CD4-positive, alpha-beta T cell treated with Interleukin-6 for 4 hours (primary cell): ENCODE results near the gene BEND7.
"Not testable (repeated sequence)": the region's sequence is repeated elsewhere in the genome, so short reads cannot be mapped to it uniquely, and the experiment has no call there.

ENCODE experiments used
- DNase-seq: peaks from one replicate; pipeline ENCODE4 v3.0.0-alpha.2; 2020; ENCODE audit warnings: mixed read lengths

The BEND7 gene

DNA sequence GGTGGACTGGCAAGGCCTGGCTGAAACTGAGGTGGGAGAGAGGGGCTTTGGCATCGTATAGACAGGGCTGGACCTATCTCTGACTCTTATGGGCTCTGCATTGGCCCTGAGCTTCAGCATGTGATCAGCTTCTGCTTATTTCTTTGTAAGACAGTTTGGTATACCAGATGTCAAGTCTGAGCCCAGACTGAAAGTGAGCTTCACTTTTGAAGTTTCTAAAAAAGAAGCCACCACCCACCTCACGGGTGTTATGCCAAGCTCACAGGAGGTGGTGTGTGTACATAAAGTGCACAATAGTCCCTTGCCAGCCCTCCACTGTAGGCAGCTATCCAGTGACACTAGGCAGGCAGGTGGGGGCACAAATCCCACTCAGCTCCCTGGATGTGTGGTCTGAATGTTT, 112.1 kb downstream of the BEND7 start:
- no peak for DNase-seq

DNA sequence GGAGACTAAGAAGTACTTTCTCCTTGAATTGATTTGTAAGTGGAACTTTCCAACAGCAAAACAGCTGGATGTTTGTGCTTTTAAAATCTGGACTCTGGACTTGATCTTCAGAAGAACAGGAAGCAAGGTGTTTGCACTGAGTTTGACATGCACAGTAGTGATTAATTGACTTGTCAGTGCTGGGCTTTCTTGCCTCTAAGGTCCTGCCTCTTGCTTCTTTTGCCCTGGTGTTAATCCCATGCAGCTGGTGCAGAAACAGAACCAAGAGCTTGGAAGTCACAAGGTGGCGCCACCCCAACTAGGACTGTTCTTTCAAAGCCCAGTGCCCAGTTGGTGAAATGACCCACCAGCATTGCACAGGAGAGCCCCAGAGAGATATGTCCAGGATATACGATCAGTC, 114.0 kb downstream of the BEND7 start:
- no peak for DNase-seq

GRCh38 chr10:13414137-13414536, 114.7 kb downstream of the BEND7 start:
- DNase-seq = no peak

- no peak for DNase-seq
These were observed 115.9 kb downstream of the BEND7 start for GRCh38 chr10:13412894-13413293.

DNA sequence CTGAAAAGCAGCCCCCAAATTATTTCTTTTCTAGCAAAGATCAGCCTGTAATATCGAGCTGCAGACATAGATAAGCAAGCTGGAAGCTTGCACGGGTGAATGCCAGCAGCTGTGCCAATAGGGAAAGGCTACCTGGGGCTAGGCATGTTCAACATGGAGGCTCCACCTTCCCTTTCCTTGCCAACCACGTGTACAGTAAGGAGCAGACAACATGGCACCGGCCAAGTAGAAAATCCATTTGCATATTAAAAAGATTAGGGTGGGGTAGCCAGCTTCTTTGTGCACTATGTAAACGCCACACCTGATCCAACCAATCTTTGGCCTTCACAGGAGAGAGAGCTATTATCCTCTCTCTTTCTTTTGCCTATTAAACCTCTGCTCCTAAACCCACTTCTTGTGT, 124.0 kb downstream of the BEND7 start:
- no peak for DNase-seq

- DNase-seq = no peak
These were observed 124.5 kb downstream of the BEND7 start for GRCh38 chr10:13404305-13404759.

GRCh38 chr10:13403426-13403825, 125.4 kb downstream of the BEND7 start:
- DNase-seq = not testable (repeated sequence)

DNA sequence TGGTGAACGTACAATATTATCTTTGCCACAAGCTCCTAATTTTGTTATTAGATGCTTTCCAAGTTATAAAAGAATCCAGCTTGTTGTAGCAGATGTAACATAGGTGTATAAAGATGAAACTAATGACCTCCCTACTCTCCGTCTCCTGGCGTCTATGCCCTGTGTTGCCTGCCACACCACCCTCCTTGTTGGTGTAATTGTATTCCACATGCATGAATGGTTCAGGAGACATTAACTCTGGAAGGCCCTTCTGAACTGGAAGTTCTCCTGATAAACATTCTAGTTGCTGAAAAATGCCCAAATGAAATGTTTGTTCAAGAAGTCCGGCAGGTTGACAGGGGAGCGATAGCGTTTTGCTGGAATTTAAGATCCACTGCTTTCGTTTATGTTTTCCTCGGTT, 126.8 kb downstream of the BEND7 start:
- DNase-seq = no peak

- no peak for DNase-seq
These were observed 127.7 kb downstream of the BEND7 start for GRCh38 chr10:13401142-13401541.

DNA sequence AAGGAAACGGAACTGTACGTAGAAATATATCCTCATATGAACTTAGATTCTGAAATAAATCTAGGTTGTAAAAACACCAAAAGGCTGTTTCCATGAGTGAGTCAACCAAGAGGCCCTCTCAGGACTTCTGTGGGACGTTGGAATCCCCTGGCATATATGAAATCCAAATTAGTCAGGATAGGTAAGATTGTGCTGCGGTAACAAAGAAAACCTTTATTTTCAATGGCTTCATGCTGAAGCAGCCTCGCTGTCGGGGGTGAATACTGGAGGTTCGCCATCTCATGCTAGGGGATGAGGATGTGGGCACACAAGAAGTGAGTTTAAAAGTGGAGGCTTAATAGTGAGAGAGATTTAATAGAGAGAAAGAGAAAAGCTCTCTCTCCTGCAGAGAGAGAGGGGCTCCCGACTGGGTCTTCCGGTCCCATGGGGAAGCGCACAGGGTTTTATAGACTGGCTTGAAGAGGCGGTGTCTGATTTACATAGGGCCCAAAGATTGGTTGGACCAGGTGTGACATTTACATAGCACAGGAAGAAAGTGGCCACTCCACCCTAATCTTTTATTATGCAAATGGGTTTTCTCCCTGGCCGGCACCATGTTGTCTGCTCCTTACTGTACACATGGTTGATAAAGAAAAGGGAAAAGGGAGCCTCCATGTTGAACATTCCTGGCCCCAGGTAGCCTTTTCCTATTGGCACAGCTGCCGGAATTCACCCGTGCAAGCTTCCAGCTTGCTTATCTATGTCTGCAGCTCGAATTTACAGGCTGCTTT, 128.4 kb downstream of the BEND7 start:
- no peak for DNase-seq

- no peak for DNase-seq
These were observed 129.1 kb downstream of the BEND7 start for GRCh38 chr10:13399752-13400151.

DNA sequence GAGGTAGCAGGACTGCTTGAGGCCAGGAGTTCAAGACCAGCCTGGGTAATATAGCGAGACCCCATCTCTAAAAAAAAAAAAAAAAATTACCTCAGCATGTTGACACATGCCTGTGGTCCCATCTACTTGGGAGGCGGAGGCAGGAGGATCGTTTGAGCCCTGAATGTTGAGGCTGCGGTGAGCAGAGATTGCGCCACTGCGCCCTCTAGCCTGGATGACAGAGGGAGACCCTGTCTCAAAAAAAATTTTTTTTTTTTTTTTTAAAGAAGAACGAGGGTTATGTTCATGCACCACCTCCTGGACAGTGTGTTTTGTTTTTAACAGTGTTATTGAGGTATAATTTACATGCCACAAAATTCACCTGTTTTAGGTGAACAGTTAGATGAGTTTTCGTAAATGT, 129.6 kb downstream of the BEND7 start:
- no peak for DNase-seq

DNA sequence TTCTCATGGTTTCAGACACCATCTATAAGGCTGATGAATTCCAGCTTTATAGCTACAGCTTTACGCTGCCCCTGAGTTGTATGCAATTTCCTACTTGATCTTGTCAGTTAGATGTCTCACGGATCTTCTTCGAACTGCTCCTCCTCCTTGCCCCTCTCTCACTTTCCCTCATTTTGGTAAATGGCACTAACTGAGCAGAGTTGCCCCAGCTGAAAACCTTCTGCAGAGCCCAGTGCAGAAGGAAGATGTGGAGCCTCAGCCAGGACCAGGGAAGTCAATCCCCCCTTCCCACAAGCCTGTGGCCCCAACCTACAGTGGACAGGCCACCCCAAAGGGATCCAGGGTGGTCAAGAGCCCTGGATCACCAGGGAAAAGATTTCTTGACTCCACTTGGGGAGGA, 131.8 kb downstream of the BEND7 start:
- no peak for DNase-seq

DNA sequence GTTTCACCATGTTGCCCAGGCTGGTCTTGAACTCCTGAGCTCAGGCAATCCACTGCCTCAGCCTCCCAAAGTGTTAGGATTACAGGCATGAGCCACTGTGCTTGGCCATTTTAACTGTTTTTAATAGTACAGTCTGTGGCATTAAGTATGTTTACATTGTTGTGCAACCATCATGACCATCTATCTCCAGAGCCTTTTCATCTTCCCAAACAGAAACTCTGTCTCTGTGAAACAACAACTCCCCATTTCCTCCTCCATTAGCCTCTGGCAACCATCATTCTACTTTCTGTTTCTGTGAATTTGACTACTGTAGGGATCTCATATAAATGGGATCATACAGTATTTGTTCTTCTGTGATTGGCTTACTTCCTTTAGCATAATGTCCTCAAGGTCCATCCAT, 132.4 kb downstream of the BEND7 start:
- no peak for DNase-seq

DNA sequence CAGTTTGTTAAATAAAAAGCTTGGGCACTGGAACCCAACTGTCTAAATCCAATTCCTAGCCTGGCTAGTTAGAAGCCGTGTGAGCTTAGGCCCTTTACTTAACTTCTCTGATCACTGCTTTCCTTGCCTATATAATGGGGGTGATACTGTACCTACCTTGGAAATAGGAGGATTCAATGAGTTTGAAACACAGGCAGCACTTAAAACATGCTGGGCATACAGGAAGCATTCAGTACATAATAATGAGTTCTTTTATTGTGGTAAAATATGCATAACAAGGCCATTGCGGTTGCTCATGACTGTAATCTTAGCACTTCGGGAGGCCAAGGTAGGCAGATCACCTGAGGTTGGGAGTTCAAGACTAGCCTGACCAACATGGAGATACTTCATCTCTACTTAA, 133.3 kb downstream of the BEND7 start:
- no peak for DNase-seq

- DNase-seq = no peak
These were observed 135.2 kb downstream of the BEND7 start for GRCh38 chr10:13393640-13394039.

- DNase-seq = no peak
These were observed 136.1 kb downstream of the BEND7 start for GRCh38 chr10:13392701-13393100.
